ENCODE measurements around the gene HYDIN.

Gene HYDIN

GRCh38 chr16:70809392-70810060 is 421.0 kb downstream of the HYDIN start:
- DNase-seq: no peak

- DNase-seq: no peak
Measured at GRCh38 chr16:70808371-70808770, 422.2 kb downstream of the HYDIN start.

GRCh38 chr16:70805787-70806186 is 424.7 kb downstream of the HYDIN start:
- DNase-seq: no peak

- DNase-seq: no peak
Measured at GRCh38 chr16:70805380-70805779, 425.1 kb downstream of the HYDIN start.

- no peak for DNase-seq
Measured at GRCh38 chr16:70804734-70805169, 425.8 kb downstream of the HYDIN start.

GRCh38 chr16:70804153-70804733 is 426.3 kb downstream of the HYDIN start:
- no peak for DNase-seq

GRCh38 chr16:70803319-70803718 is 427.2 kb downstream of the HYDIN start:
- no peak for DNase-seq

- no peak for DNase-seq
Measured at GRCh38 chr16:70801611-70802010, 428.9 kb downstream of the HYDIN start.

- peak; percentile 55 for DNase-seq
Measured at GRCh38 chr16:70800781-70801480, 429.6 kb downstream of the HYDIN start, which contains the start of gene VAC14. VAC14 (minus strand) TSS chr16:70801158; CDS start chr16:70800900, 258 bp downstream.

GRCh38 chr16:70800311-70800710 is 430.2 kb downstream of the HYDIN start:
- no peak for DNase-seq

- no peak for DNase-seq
Measured at GRCh38 chr16:70796301-70796700, 434.2 kb downstream of the HYDIN start.

GRCh38 chr16:70795296-70795912 is 435.1 kb downstream of the HYDIN start:
- no peak for DNase-seq

GRCh38 chr16:70793851-70794502 is 436.5 kb downstream of the HYDIN start:
- no peak for DNase-seq

GRCh38 chr16:70790815-70791214 is 439.7 kb downstream of the HYDIN start:
- DNase-seq: no peak

GRCh38 chr16:70789595-70790447 is 440.7 kb downstream of the HYDIN start:
- no peak for DNase-seq

- no peak for DNase-seq
Measured at GRCh38 chr16:70788668-70789594, 441.6 kb downstream of the HYDIN start.

- DNase-seq: no peak
Measured at GRCh38 chr16:70786020-70786755, 444.3 kb downstream of the HYDIN start.

GRCh38 chr16:70784692-70785555 is 445.6 kb downstream of the HYDIN start:
- no peak for DNase-seq

- no peak for DNase-seq
Measured at GRCh38 chr16:70782237-70782636, 448.3 kb downstream of the HYDIN start.

Data from amniotic stem cell (primary cell).